PC-3 (cell line): ENCODE measurements around the gene ZNF438.

Experiments
- EZH2 ChIP-seq: fragments of 300-600 bp; sonication (generic); IDR thresholded peaks from one replicate; pipeline ENCODE4 v1.6.1; 2017; ENCODE audit warnings: antibody characterized with exemption, mild to moderate bottlenecking, low read length; ENCODE audit not compliant: unreplicated experiment
- TF ChIP-seq, protein P1 (sequence below): fragments of 300-600 bp; sonication (generic); conservative IDR thresholded peaks from 2 replicates; pipeline ENCODE4 v1.5.1; 2017; ENCODE audit warnings: antibody characterized with exemption, low read depth, mild to moderate bottlenecking, low read length

DNA sequence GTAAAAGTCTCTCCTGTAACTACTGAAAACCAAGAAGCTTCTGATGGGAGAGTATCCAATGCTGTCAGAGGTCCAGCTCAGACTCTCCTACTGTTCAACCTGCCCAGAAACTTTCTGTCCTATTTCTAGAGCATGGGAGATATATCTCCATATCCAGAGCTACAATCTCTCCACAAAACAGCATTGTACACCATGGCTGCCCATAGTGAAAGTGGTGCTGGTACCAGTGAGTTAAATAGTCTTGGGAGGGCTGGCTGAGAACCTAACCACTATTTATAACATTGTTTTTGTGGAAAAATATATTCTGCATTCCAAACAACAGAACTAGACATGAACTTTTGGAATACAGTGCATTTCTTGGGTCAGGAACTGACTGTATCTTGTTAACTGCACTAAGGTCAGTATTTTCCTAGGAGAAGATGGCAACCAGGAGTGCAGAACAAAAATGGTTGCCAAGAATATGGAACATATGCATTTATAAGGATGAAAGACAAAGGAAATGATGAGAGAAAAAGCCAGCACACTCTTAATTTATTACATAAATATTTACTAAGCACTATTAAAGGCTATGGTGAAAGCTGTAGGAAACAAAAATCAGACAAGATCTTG, 91.9 kb downstream of the ZNF438 start:
- TF ChIP-seq, protein P1, sequence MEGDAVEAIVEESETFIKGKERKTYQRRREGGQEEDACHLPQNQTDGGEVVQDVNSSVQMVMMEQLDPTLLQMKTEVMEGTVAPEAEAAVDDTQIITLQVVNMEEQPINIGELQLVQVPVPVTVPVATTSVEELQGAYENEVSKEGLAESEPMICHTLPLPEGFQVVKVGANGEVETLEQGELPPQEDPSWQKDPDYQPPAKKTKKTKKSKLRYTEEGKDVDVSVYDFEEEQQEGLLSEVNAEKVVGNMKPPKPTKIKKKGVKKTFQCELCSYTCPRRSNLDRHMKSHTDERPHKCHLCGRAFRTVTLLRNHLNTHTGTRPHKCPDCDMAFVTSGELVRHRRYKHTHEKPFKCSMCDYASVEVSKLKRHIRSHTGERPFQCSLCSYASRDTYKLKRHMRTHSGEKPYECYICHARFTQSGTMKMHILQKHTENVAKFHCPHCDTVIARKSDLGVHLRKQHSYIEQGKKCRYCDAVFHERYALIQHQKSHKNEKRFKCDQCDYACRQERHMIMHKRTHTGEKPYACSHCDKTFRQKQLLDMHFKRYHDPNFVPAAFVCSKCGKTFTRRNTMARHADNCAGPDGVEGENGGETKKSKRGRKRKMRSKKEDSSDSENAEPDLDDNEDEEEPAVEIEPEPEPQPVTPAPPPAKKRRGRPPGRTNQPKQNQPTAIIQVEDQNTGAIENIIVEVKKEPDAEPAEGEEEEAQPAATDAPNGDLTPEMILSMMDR, result no peak
- TF ChIP-seq EZH2, result no peak
